ENCODE data around the gene HLA-B. TPM values are rescaled to one million over a fixed set of nuclear protein-coding genes. Genes with fewer than 3 reads are reported as not detected.
"Not testable (repeated sequence)": the region's sequence is repeated elsewhere in the genome, so short reads cannot be mapped to it uniquely, and the experiment has no call there.

Gene HLA-B
- total and polyA plus RNA-seq, 4 donors: 668 to 3,772 (median 1,436) TPM

DNA sequence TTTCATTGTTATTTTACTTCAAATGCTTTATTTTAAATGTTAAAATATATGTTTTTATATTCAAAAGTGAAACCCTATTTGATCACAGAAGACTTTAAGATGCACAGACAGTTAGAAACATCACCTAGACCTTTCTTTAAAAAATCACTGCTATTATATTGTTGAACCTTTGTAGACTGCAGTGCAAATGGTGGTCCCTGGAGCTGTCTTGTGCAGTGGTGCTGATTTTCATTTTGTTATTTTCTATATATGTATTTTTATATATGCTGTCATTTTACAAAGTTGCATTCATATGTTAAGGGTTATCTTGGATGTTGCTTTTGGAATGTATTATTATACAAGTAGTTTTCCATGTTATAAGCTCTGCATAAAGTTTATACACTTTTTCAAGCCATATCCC, 18.7 kb upstream of the HLA-B start:
- ATAC-seq (ENCODE audit: insufficient read depth, low FRiP score) (no peak), DNase-seq (no peak)
- Histone ChIP-seq H3K4me1 (ENCODE audit: control insufficient read depth in 5 of 5, insufficient read depth in 5 of 5, low read length in 5 of 5) (peaks cover 0 to 3% (median 0%) of the 10 kb centered on the region in 5 donors), H3K9ac (ENCODE audit: insufficient read depth in 1 of 2, low read length in 2 of 2) (no peak overlapping the region), H3K4me3 (no peak overlapping the region), H3K27me3 (ENCODE audit: control insufficient read depth in 3 of 3, insufficient read depth in 3 of 3, low read length in 2 of 3) (peaks cover 0 to 15% (median 3%) of the 10 kb centered on the region in 3 donors), H3K27ac (ENCODE audit: low read depth in 1 of 2, low read length in 1 of 2) (no peak overlapping the region), H3K9me3 (ENCODE audit: control insufficient read depth in 4 of 4, insufficient read depth in 3 of 4, low read length in 3 of 4) (no peaks in the 10 kb centered on the region), H3K36me3 (ENCODE audit: control insufficient read depth in 4 of 4, insufficient read depth in 4 of 4, low read length in 4 of 4) (no peaks in the 10 kb centered on the region)
- TF ChIP-seq, protein P1, sequence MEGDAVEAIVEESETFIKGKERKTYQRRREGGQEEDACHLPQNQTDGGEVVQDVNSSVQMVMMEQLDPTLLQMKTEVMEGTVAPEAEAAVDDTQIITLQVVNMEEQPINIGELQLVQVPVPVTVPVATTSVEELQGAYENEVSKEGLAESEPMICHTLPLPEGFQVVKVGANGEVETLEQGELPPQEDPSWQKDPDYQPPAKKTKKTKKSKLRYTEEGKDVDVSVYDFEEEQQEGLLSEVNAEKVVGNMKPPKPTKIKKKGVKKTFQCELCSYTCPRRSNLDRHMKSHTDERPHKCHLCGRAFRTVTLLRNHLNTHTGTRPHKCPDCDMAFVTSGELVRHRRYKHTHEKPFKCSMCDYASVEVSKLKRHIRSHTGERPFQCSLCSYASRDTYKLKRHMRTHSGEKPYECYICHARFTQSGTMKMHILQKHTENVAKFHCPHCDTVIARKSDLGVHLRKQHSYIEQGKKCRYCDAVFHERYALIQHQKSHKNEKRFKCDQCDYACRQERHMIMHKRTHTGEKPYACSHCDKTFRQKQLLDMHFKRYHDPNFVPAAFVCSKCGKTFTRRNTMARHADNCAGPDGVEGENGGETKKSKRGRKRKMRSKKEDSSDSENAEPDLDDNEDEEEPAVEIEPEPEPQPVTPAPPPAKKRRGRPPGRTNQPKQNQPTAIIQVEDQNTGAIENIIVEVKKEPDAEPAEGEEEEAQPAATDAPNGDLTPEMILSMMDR (IDR thresholded peaks at IDR 0.05; ENCODE audit: control extremely low read depth, extremely low read depth): no peak

DNA sequence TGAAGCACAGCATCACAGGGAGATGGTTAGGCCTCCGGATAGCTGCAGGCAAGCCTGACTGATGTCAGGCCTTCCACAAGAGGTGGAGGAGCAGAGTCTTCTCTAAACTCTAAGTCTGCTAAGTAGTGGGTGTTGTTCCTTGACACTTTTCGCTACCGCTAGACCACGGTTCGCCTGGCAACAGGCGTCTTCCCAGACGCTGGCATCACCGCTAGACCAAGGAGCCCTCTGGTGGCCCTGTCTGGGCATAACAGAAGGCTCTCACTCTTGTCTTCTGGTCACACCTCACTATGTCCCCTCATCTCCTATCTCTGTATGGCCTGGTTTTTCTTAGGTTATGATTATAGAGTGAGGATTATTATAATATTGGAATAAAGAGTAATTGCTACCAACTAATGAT, 17.1 kb upstream of the HLA-B start:
- H3K4me3 ChIP-seq; H3K9me3 ChIP-seq (ENCODE audit: control insufficient read depth in 4 of 4, insufficient read depth in 3 of 4, low read length in 3 of 4); H3K36me3 ChIP-seq (ENCODE audit: control insufficient read depth in 4 of 4, insufficient read depth in 4 of 4, low read length in 4 of 4); H3K9ac ChIP-seq (ENCODE audit: insufficient read depth in 1 of 2, low read length in 2 of 2); ATAC-seq (ENCODE audit: insufficient read depth, low FRiP score); H3K4me1 ChIP-seq (ENCODE audit: control insufficient read depth in 5 of 5, insufficient read depth in 5 of 5, low read length in 5 of 5); DNase-seq; H3K27ac ChIP-seq (ENCODE audit: low read depth in 1 of 2, low read length in 1 of 2): not testable (repeated sequence)
- H3K27me3 ChIP-seq (ENCODE audit: control insufficient read depth in 3 of 3, insufficient read depth in 3 of 3, low read length in 2 of 3): peaks cover 0 to 13% (median 3%) of the 10 kb centered on the region in 3 donors
- 3 to 24% methylated on average over 4 of the region's 8 CpGs for WGBS, 2 donors

DNA sequence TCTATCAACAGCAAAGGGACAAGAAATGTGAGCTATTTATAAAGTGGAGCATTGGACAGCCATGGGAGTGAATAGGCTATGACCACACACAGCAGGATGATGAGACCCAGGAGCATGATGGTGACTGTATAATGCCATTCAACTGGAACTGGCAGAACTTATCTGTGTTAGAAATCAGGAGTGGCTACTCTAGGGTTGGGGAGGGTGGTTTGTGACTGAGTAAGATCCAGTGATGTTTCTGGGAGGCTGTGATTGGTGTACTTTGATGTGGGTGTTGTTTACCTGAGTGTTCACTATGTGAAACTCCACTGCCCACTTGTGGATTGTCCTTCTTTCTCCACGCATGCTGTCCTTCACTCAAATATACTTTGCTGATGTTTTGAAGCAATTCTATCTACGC, 11.5 kb upstream of the HLA-B start:
- TF ChIP-seq, protein P1 (IDR thresholded peaks at IDR 0.05; ENCODE audit: control extremely low read depth, extremely low read depth): no peak
- Histone ChIP-seq H3K9ac (ENCODE audit: insufficient read depth in 1 of 2, low read length in 2 of 2) (no peak overlapping the region), H3K9me3 (ENCODE audit: control insufficient read depth in 4 of 4, insufficient read depth in 3 of 4, low read length in 3 of 4) (no peaks in the 10 kb centered on the region), H3K27me3 (ENCODE audit: control insufficient read depth in 3 of 3, insufficient read depth in 3 of 3, low read length in 2 of 3) (peaks cover 0 to 27% (median 14%) of the 10 kb centered on the region in 3 donors), H3K27ac (ENCODE audit: low read depth in 1 of 2, low read length in 1 of 2) (no peak overlapping the region), H3K4me1 (ENCODE audit: control insufficient read depth in 5 of 5, insufficient read depth in 5 of 5, low read length in 5 of 5) (peaks cover 0 to 5% (median 0%) of the 10 kb centered on the region in 5 donors), H3K4me3 (no peak overlapping the region), H3K36me3 (ENCODE audit: control insufficient read depth in 4 of 4, insufficient read depth in 4 of 4, low read length in 4 of 4) (no peaks in the 10 kb centered on the region)
- WGBS, 2 donors: 88 to 90% methylated on average over 2 of the region's 2 CpGs
- DNase-seq (no peak), ATAC-seq (ENCODE audit: insufficient read depth, low FRiP score) (no peak)

DNA sequence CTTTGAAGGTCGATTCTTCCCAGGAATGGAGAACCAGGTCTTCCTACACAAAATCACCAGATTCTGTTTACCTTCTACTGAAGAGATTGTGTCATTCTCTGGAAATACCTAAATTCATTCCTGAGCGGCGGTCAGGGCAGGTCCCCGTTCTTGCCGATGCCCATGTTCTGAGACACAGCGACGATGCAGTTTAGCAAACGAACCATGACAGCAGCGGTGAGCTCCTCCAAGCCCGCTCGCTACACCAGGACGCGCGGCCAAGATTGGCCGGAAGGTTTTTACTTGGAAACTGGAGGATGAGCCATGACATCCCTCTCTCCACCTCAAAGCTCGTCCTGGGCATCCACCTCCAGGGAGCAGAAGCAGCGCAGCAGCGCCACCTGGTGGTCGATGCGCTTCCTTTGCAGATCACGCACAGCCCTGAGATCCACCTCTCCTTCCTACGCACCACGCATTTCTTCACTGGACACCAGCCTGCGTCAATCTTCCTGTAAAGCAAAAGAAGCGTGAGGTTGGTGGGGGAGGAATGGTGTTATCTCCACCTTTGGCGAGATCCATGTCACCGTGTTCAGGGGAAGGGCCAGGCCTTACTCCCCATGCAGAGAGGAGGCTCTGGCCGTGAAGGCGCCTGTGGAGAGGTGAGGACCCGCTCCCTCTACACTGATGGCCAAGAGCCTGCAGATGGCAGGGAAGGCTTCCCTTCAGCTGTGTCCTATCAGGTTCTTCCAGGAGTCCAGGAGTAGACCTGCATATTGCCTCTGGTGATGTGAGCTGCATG, 9.9 kb upstream of the HLA-B start:
- peak; percentile 99 for ATAC-seq (ENCODE audit: insufficient read depth, low FRiP score)

More for the DNA sequence above, 9.9 kb upstream of the HLA-B start:
- 4 to 5% methylated on average over 30 of the region's 30 CpGs for WGBS, 2 donors
- H3K36me3 ChIP-seq (ENCODE audit: control insufficient read depth in 4 of 4, insufficient read depth in 4 of 4, low read length in 4 of 4): no peaks in the 10 kb centered on the region
- TF ChIP-seq, protein P1 (IDR thresholded peaks at IDR 0.05; ENCODE audit: control extremely low read depth, extremely low read depth): peak; percentile 98
- H3K27me3 ChIP-seq (ENCODE audit: control insufficient read depth in 3 of 3, insufficient read depth in 3 of 3, low read length in 2 of 3): peaks cover 0 to 33% (median 19%) of the 10 kb centered on the region in 3 donors
- H3K4me1 ChIP-seq (ENCODE audit: control insufficient read depth in 5 of 5, insufficient read depth in 5 of 5, low read length in 5 of 5): peaks cover 0 to 5% (median 0%) of the 10 kb centered on the region in 5 donors
- DNase-seq: peak; percentile 80 to 88 (median 82)
- H3K9me3 ChIP-seq (ENCODE audit: control insufficient read depth in 4 of 4, insufficient read depth in 3 of 4, low read length in 3 of 4): no peaks in the 10 kb centered on the region
- no peak overlapping the region for H3K9ac ChIP-seq (ENCODE audit: insufficient read depth in 1 of 2, low read length in 2 of 2)
- no peak overlapping the region for H3K27ac ChIP-seq (ENCODE audit: low read depth in 1 of 2, low read length in 1 of 2)
- no peak overlapping the region for H3K4me3 ChIP-seq
